Posterior vena cava (tissue), 2 donors: ENCODE results near the gene ABHD15. TPM values are rescaled to one million over a fixed set of nuclear protein-coding genes. Genes with fewer than 3 reads are reported as not detected.
A peak's percentile ranks its signal among the peaks of the same experiment; 100 is the strongest.

Experiments used
- DNase-seq: peaks from one replicate; pipeline ENCODE4 v3.0.0-alpha.2; 2020; ENCODE audit warnings: low spot score
- intact Hi-C, 2 donors: fragments of 100-400 bp; cut with DNase I; formaldehyde crosslinking; loops; one replicate each; pipeline versions ENCODE4 v1.14.1 to v1.14.2; 2022 to 2023
- total RNA-seq, 2 donors: library from RNA; stranded (reverse); fragmentation: NEBNext Ultra II Directional; extraction: Animal tissue kit (Norgen Biotek cat#: 25700); gene quantifications; one replicate each; pipeline ENCODE4 v1.2.1, GENCODE V29; 2021
- donor health status: DM: yes; HTN: yes; CAD: no.
- donor health status: DM: yes; HTN: yes; CAD: no.

ABHD15 gene
- total RNA-seq, 2 donors from 2014 or later, result 4.5 to 5.9 TPM

GRCh38 chr17:29585080-29585751 lies 18.4 kb upstream of the ABHD15 start:
- intact Hi-C loops, result no loop called here
- DNase-seq, result no peak

- DNase-seq, result no peak
- intact Hi-C loops, result no loop called here
Observed at GRCh38 chr17:29584452-29585079, 17.7 kb upstream of the ABHD15 start.

GRCh38 chr17:29583324-29584248 lies 16.7 kb upstream of the ABHD15 start:
- intact Hi-C loops, result no loop called here
- no peak for DNase-seq

GRCh38 chr17:29582772-29583171 lies 15.9 kb upstream of the ABHD15 start:
- intact Hi-C loops, result no loop called here
- no peak for DNase-seq

- intact Hi-C loops, result no loop called here
- peak; percentile 68 for DNase-seq
Observed at GRCh38 chr17:29582254-29582765, 15.5 kb upstream of the ABHD15 start.

- intact Hi-C loops, result no loop called here
- DNase-seq, result no peak
Observed at GRCh38 chr17:29581583-29582253, 14.9 kb upstream of the ABHD15 start.

- intact Hi-C loops, result no loop called here
- peak; percentile 94 for DNase-seq
Observed at GRCh38 chr17:29579866-29580771, 13.3 kb upstream of the ABHD15 start.

- intact Hi-C loops, result no loop called here
- DNase-seq, result peak; percentile 54
Observed at GRCh38 chr17:29578626-29579485, 12.0 kb upstream of the ABHD15 start.

GRCh38 chr17:29577385-29578211 lies 10.8 kb upstream of the ABHD15 start:
- intact Hi-C loops, result no loop called here
- DNase-seq, result peak; percentile 85

- intact Hi-C loops, result no loop called here
- no peak for DNase-seq
Observed at GRCh38 chr17:29577001-29577370, 10.1 kb upstream of the ABHD15 start.

- intact Hi-C loops, result no loop called here
- peak; percentile 79 for DNase-seq
Observed at GRCh38 chr17:29576214-29577000, 9.6 kb upstream of the ABHD15 start.

GRCh38 chr17:29575511-29576213 lies 8.8 kb upstream of the ABHD15 start:
- DNase-seq, result peak; percentile 66

GRCh38 chr17:29574732-29575510 lies 8.1 kb upstream of the ABHD15 start:
- peak; percentile 77 for DNase-seq
- intact Hi-C loops, result no loop called here

More at GRCh38 chr17:29575511-29576213, 8.8 kb upstream of the ABHD15 start:
- intact Hi-C loops, result no loop called here

GRCh38 chr17:29573871-29574731 lies 7.3 kb upstream of the ABHD15 start:
- peak; percentile 75 for DNase-seq

More at GRCh38 chr17:29573871-29574731, 7.3 kb upstream of the ABHD15 start:
- intact Hi-C loops, result no loop called here
